Mesenchymal stem cell (in vitro differentiated cells and primary cell): ENCODE results near the gene CTNNAL1.

Source experiments
- DNase-seq: peaks from one replicate; pipeline ENCODE4 v3.0.0-alpha.2; 2013
- H2AFZ ChIP-seq: one replicate; pipeline ENCODE4 v1.6.1; 2013; ENCODE audit warnings: low read depth, mild to moderate bottlenecking, control low read depth, inconsistent platforms, low read length, moderate library complexity
- H2AK5ac ChIP-seq: 2 replicates; pipeline ENCODE4 v1.6.1; 2013; ENCODE audit warnings: low read length, moderate library complexity, mild to moderate bottlenecking, inconsistent platforms; ENCODE audit not compliant: severe bottlenecking
- H2BK120ac ChIP-seq: one replicate; pipeline ENCODE4 v1.6.1; 2013; ENCODE audit warnings: low read depth, mild to moderate bottlenecking, inconsistent platforms, low read length, moderate library complexity
- H2BK12ac ChIP-seq, 2 experiments: one replicate each; pipeline ENCODE4 v1.6.1; 2013; ENCODE audit warnings: inconsistent platforms in 2 of 2, low read length in 2 of 2, mild to moderate bottlenecking in 2 of 2, moderate library complexity in 2 of 2, control low read depth in 1 of 2
- H2BK15ac ChIP-seq: one replicate; pipeline ENCODE4 v1.6.1; 2013; ENCODE audit warnings: mild to moderate bottlenecking, low read depth, inconsistent platforms; ENCODE audit not compliant: poor library complexity, severe bottlenecking
- H2BK5ac ChIP-seq: 2 replicates; pipeline ENCODE4 v1.6.1; 2013; ENCODE audit warnings: low read depth, mild to moderate bottlenecking, low read length, control low read depth, inconsistent platforms; ENCODE audit not compliant: poor library complexity, severe bottlenecking
- H3K14ac ChIP-seq, 2 experiments: one replicate each; pipeline ENCODE4 v1.6.1; 2013; ENCODE audit warnings: inconsistent platforms in 2 of 2, low read length in 2 of 2, control low read depth in 1 of 2, mild to moderate bottlenecking in 1 of 2, moderate library complexity in 1 of 2
- H3K18ac ChIP-seq, 2 experiments: one replicate each; pipeline ENCODE4 v1.6.1; 2013; ENCODE audit warnings: inconsistent platforms in 2 of 2, low read length in 2 of 2, control low read depth in 1 of 2, low read depth in 1 of 2, mild to moderate bottlenecking in 1 of 2
- H3K23ac ChIP-seq, 2 experiments: one replicate each; pipeline ENCODE4 v1.6.1; 2013; ENCODE audit warnings: inconsistent platforms in 2 of 2, low read length in 2 of 2, mild to moderate bottlenecking in 2 of 2, moderate library complexity in 2 of 2, control low read depth in 1 of 2
- H3K27ac ChIP-seq: 2 replicates; pipeline ENCODE4 v1.5.1; 2013; ENCODE audit warnings: mild to moderate bottlenecking, moderate library complexity, low read length, control low read depth, inconsistent platforms; ENCODE audit not compliant: poor library complexity, severe bottlenecking
- H3K27me3 ChIP-seq, 2 experiments: 2 replicates each; pipeline versions ENCODE4 v1.6.1 to v1.7.0; 2013; ENCODE audit warnings: low read length in 2 of 2, mild to moderate bottlenecking in 2 of 2, moderate library complexity in 2 of 2, control low read depth in 1 of 2, inconsistent platforms in 1 of 2; ENCODE audit not compliant: control insufficient read depth in 1 of 2, insufficient read depth in 1 of 2
- H3K36me3 ChIP-seq, 2 experiments: 2 replicates each; pipeline versions ENCODE4 v1.6.1 to v1.7.0; 2013; ENCODE audit warnings: low read length in 2 of 2, control low read depth in 1 of 2, inconsistent platforms in 1 of 2, low read depth in 1 of 2, mild to moderate bottlenecking in 1 of 2; ENCODE audit not compliant: insufficient read depth in 2 of 2, control insufficient read depth in 1 of 2
- H3K4ac ChIP-seq, 2 experiments: one replicate each; pipeline ENCODE4 v1.6.1; 2013; ENCODE audit warnings: inconsistent platforms in 2 of 2, low read length in 2 of 2, mild to moderate bottlenecking in 2 of 2, moderate library complexity in 2 of 2, control low read depth in 1 of 2, low read depth in 1 of 2
- H3K4me1 ChIP-seq: 2 replicates; pipeline ENCODE4 v1.6.1; 2013; ENCODE audit warnings: low read depth, low read length, control low read depth; ENCODE audit not compliant: control insufficient read depth, insufficient read depth
- H3K4me2 ChIP-seq: 2 replicates; pipeline ENCODE4 v1.6.1; 2013; ENCODE audit warnings: low read length, mild to moderate bottlenecking, inconsistent platforms; ENCODE audit not compliant: poor library complexity, severe bottlenecking
- H3K4me3 ChIP-seq, 2 experiments: 2 replicates each; pipeline versions ENCODE4 v1.5.1 to v1.7.0; 2013; ENCODE audit warnings: low read length in 2 of 2, mild to moderate bottlenecking in 2 of 2, control low read depth in 1 of 2, low read depth in 1 of 2; ENCODE audit not compliant: insufficient read depth in 1 of 2
- H3K79me1 ChIP-seq: replicated peaks from 2 replicates; pipeline ENCODE4 v1.6.1; 2013; ENCODE audit warnings: mild to moderate bottlenecking, control low read depth, low read length, inconsistent platforms; ENCODE audit not compliant: poor library complexity, severe bottlenecking
- H3K9ac ChIP-seq: 2 replicates; pipeline ENCODE4 v1.7.0; 2013; ENCODE audit warnings: mild to moderate bottlenecking, low read length, moderate library complexity
- H3K9me3 ChIP-seq: 2 replicates; pipeline ENCODE4 v1.7.0; 2013; ENCODE audit warnings: mild to moderate bottlenecking, low read length; ENCODE audit not compliant: control insufficient read depth
- H4K8ac ChIP-seq: one replicate; pipeline ENCODE4 v1.6.1; 2013; ENCODE audit warnings: inconsistent platforms, mild to moderate bottlenecking, low read length, moderate library complexity
- H4K91ac ChIP-seq: one replicate; pipeline ENCODE4 v1.6.1; 2013; ENCODE audit warnings: mild to moderate bottlenecking, low read length, inconsistent platforms
- WGBS: methylation state at CpG from one replicate; pipeline ENCODE4 v1.1.7; 2013; ENCODE audit warnings: mixed read lengths; 5-methylcytosine and 5-hydroxymethylcytosine counted together

CTNNAL1 gene

GRCh38 chr9:108996643-108997042, 16.7 kb downstream of the CTNNAL1 start:
- Histone ChIP-seq H3K36me3 (peaks cover 12 to 38% of the 10 kb centered on the region in 2 experiments), H3K4me2 (no peak overlapping the region), H2AK5ac (no peak overlapping the region), H3K18ac (no peak overlapping the region), H2BK5ac (no peak overlapping the region), H3K23ac (no peak overlapping the region), H2BK12ac (no peak overlapping the region), H3K79me1 (peaks cover 25% of the 10 kb centered on the region), H3K4me1 (peaks cover 2% of the 10 kb centered on the region), H3K9ac (no peak overlapping the region), H3K27ac (no peak overlapping the region), H3K9me3 (no peaks in the 10 kb centered on the region), H3K4me3 (no peak overlapping the region), H3K14ac (no peak overlapping the region), H2BK120ac (no peak overlapping the region), H4K91ac (no peak overlapping the region), H3K4ac (no peak overlapping the region), H4K8ac (no peak overlapping the region), H3K27me3 (no peaks in the 10 kb centered on the region), H2BK15ac (no peak overlapping the region), H2AFZ (no peak overlapping the region)
- WGBS = no CpG with 5 or more reads among the region's 1 CpG
- no peak for DNase-seq

DNA sequence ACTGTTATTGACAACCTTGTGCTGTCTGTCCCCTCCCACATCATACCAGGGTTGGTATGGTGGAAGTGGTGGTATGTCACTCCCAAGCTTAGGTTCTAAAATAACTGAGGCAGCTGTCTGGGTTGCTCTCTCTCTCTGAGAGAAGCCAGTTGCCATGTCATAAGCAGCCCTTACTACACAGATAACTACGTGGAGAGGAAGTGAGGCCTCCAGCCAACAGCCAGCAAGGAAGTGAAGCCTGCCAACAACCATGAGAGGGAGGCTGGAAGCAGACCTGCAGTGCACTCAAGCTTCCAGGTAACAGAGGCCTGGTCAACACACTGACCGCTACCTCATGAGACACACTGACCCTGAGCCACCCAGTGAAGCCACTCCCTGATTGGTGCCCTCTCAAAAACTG, 18.6 kb downstream of the CTNNAL1 start:
- Histone ChIP-seq H4K91ac (peak overlapping the region; percentile 80), H3K79me1 (peaks cover 28% of the 10 kb centered on the region), H2AFZ (no peak overlapping the region), H3K9ac (no peak overlapping the region), H3K4ac (no peak overlapping the region), H4K8ac (peak overlapping the region; percentile 72), H3K14ac (no peak overlapping the region), H2AK5ac (no peak overlapping the region), H3K27ac (no peak overlapping the region), H3K27me3 (no peaks in the 10 kb centered on the region), H3K9me3 (no peaks in the 10 kb centered on the region), H3K18ac (peak overlapping the region in 1 of 2 experiments; percentile 62), H3K36me3 (peaks cover 12 to 56% of the 10 kb centered on the region in 2 experiments), H3K4me1 (peaks cover 2% of the 10 kb centered on the region), H2BK120ac (no peak overlapping the region), H3K4me3 (no peak overlapping the region), H2BK5ac (no peak overlapping the region), H2BK15ac (no peak overlapping the region), H3K4me2 (no peak overlapping the region), H3K23ac (no peak overlapping the region), H2BK12ac (no peak overlapping the region)
- WGBS = 87% methylated on average over 2 of the region's 2 CpGs
- DNase-seq = no peak

DNA sequence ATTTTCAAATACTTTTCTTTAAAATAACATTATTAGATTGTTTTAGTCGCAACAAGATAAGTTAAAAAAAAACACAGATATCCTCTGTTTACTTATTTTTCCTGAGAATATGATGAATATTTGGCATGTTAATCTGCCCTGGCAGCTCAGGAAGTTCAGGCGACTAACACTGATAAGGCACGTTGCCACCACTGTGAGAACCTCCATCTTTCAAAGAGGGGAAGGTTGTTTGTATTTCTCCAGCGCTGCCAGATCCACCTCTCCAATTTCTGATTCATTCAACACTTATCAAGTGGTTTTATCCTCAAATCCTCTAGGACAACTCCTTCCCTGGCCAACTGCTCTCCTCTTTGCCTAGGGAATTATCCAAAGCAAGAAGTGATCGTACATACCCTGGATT, 21.8 kb downstream of the CTNNAL1 start:
- Histone ChIP-seq H2BK120ac (no peak overlapping the region), H4K91ac (no peak overlapping the region), H2BK5ac (no peak overlapping the region), H3K23ac (no peak overlapping the region), H3K27ac (no peak overlapping the region), H3K4me2 (no peak overlapping the region), H2BK15ac (no peak overlapping the region), H2AFZ (no peak overlapping the region), H3K4ac (no peak overlapping the region), H3K4me1 (peaks cover 2% of the 10 kb centered on the region), H3K27me3 (no peaks in the 10 kb centered on the region), H4K8ac (no peak overlapping the region), H2AK5ac (no peak overlapping the region), H3K9ac (no peak overlapping the region), H3K79me1 (peaks cover 17% of the 10 kb centered on the region), H2BK12ac (no peak overlapping the region), H3K18ac (no peak overlapping the region), H3K4me3 (no peak overlapping the region), H3K9me3 (no peaks in the 10 kb centered on the region), H3K36me3 (peaks cover 15 to 60% of the 10 kb centered on the region in 2 experiments), H3K14ac (no peak overlapping the region)
- 65% methylated on average over 4 of the region's 5 CpGs for WGBS
- DNase-seq = no peak

DNA sequence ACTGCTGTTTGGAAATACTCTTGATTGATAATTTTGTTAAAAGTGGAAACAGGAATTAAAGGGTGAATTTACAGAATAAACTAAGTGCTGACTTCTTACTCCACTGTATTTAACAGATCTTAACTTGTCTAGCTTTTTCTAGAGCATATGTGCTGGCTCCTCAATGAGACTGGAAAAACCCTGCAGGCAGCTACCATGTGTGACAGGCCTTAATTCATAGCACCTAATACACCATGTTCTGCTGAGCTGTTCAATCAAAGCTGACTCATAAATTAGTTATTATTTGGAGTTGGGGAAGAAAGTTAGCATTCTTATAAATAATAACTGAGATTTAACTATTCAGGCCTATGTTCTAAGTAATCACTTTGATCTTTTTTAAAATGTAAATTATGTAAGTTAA, 29.4 kb downstream of the CTNNAL1 start:
- H4K8ac ChIP-seq = no peak overlapping the region
- H3K4me2 ChIP-seq = no peak overlapping the region
- H3K14ac ChIP-seq = no peak overlapping the region
- peaks cover 18% of the 10 kb centered on the region for H3K79me1 ChIP-seq
- H4K91ac ChIP-seq = no peak overlapping the region
- no peak overlapping the region for H3K27ac ChIP-seq
- H2AFZ ChIP-seq = no peak overlapping the region
- H3K4me1 ChIP-seq = no peaks in the 10 kb centered on the region
- H3K36me3 ChIP-seq = peaks cover 6 to 67% of the 10 kb centered on the region in 2 experiments
- H3K4ac ChIP-seq = no peak overlapping the region
- no peak overlapping the region for H3K23ac ChIP-seq
- no peak overlapping the region for H3K18ac ChIP-seq
- no peaks in the 10 kb centered on the region for H3K9me3 ChIP-seq
- no peak overlapping the region for H3K4me3 ChIP-seq
- H3K9ac ChIP-seq = no peak overlapping the region
- H2BK15ac ChIP-seq = no peak overlapping the region
- H2BK120ac ChIP-seq = no peak overlapping the region
- no peak overlapping the region for H2BK12ac ChIP-seq
- no peak overlapping the region for H2AK5ac ChIP-seq
- H3K27me3 ChIP-seq = no peaks in the 10 kb centered on the region
- H2BK5ac ChIP-seq = no peak overlapping the region
- DNase-seq = no peak
